H9 (cell line): ENCODE measurements around the gene TUBA3E. TPM values are rescaled to one million over a fixed set of nuclear protein-coding genes. Genes with fewer than 3 reads are reported as not detected.

Experiments used
- DNase-seq: peaks from one replicate; pipeline ENCODE4 v3.0.0-alpha.2; 2017
- H2AFZ ChIP-seq: one replicate; pipeline ENCODE4 v1.6.1; 2013; ENCODE audit warnings: mild to moderate bottlenecking, low read length, control low read depth, moderate library complexity
- H2AK5ac ChIP-seq: 2 replicates; pipeline ENCODE4 v1.6.1; 2013; ENCODE audit warnings: low read length, control low read depth, mixed read lengths; ENCODE audit not compliant: insufficient read length
- H2BK120ac ChIP-seq: one replicate; pipeline ENCODE4 v1.6.1; 2013; ENCODE audit warnings: low read depth, mild to moderate bottlenecking, low read length, control low read depth, inconsistent platforms; ENCODE audit not compliant: poor library complexity, severe bottlenecking
- H2BK12ac ChIP-seq: 2 replicates; pipeline ENCODE4 v1.6.1; 2013; ENCODE audit warnings: low read length, control low read depth, mixed read lengths, low read depth; ENCODE audit not compliant: insufficient read length
- H2BK15ac ChIP-seq: 2 replicates; pipeline ENCODE4 v1.6.1; 2013; ENCODE audit warnings: low read depth, low read length, control low read depth
- H2BK20ac ChIP-seq: one replicate; pipeline ENCODE4 v1.6.1; 2013; ENCODE audit warnings: low read depth, mild to moderate bottlenecking, low read length, control low read depth, inconsistent platforms; ENCODE audit not compliant: poor library complexity, severe bottlenecking
- H2BK5ac ChIP-seq: 2 replicates; pipeline ENCODE4 v1.6.1; 2013; ENCODE audit warnings: low read length, control low read depth, mixed read lengths; ENCODE audit not compliant: insufficient read length
- H3K14ac ChIP-seq: 2 replicates; pipeline ENCODE4 v1.6.1; 2013; ENCODE audit warnings: low read length, control low read depth; ENCODE audit not compliant: insufficient read depth
- H3K18ac ChIP-seq: 2 replicates; pipeline ENCODE4 v1.6.1; 2013; ENCODE audit warnings: low read depth, mild to moderate bottlenecking, mixed read lengths, low read length, control low read depth; ENCODE audit not compliant: insufficient read length
- H3K23ac ChIP-seq: 2 replicates; pipeline ENCODE4 v1.6.1; 2013; ENCODE audit warnings: low read length, control low read depth, mixed read lengths, low read depth; ENCODE audit not compliant: insufficient read length
- H3K23me2 ChIP-seq: 2 replicates; pipeline ENCODE4 v1.6.1; 2013; ENCODE audit warnings: low read depth, mild to moderate bottlenecking, mixed read lengths, low read length, control low read depth; ENCODE audit not compliant: insufficient read length, poor library complexity, severe bottlenecking
- H3K27ac ChIP-seq: 2 replicates; pipeline ENCODE4 v1.5.1; 2013; ENCODE audit warnings: low read length, control low read depth, mixed read lengths, low read depth; ENCODE audit not compliant: insufficient read length
- H3K27me3 ChIP-seq: 2 replicates; pipeline ENCODE4 v1.6.1; 2013; ENCODE audit warnings: low read length, control low read depth, inconsistent platforms; ENCODE audit not compliant: insufficient read depth
- H3K4ac ChIP-seq: 2 replicates; pipeline ENCODE4 v1.6.1; 2013; ENCODE audit warnings: low read depth, mild to moderate bottlenecking, control low read depth, inconsistent platforms, low read length, moderate library complexity
- H3K4me1 ChIP-seq: 2 replicates; pipeline ENCODE4 v1.6.1; 2013; ENCODE audit warnings: low read length, control low read depth, inconsistent platforms; ENCODE audit not compliant: insufficient read depth
- H3K4me2 ChIP-seq: 2 replicates; pipeline ENCODE4 v1.6.1; 2013; ENCODE audit warnings: low read length, control low read depth, mixed read lengths; ENCODE audit not compliant: insufficient read length, insufficient read depth
- H3K56ac ChIP-seq: 2 replicates; pipeline ENCODE4 v1.6.1; 2013; ENCODE audit warnings: low read depth, mild to moderate bottlenecking, mixed read lengths, low read length, control low read depth; ENCODE audit not compliant: insufficient read length
- H3K79me1 ChIP-seq: 2 replicates; pipeline ENCODE4 v1.6.1; 2013; ENCODE audit warnings: low read depth, mild to moderate bottlenecking, moderate library complexity, low read length, control low read depth, inconsistent platforms; ENCODE audit not compliant: insufficient read depth, poor library complexity, severe bottlenecking
- H3K79me2 ChIP-seq: 2 replicates; pipeline ENCODE4 v1.6.1; 2013; ENCODE audit warnings: low read length, control low read depth, inconsistent platforms; ENCODE audit not compliant: insufficient read depth
- H3K9ac ChIP-seq: 2 replicates; pipeline ENCODE4 v1.6.1; 2013; ENCODE audit warnings: low read length, control low read depth, mixed read lengths; ENCODE audit not compliant: insufficient read length; ENCODE audit errors: extremely low read depth
- H3K9me3 ChIP-seq: one replicate; pipeline ENCODE4 v1.6.1; 2013; ENCODE audit warnings: low read depth, low read length, inconsistent platforms; ENCODE audit not compliant: control insufficient read depth
- H3T11ph ChIP-seq: one replicate; pipeline ENCODE4 v1.6.1; 2013; ENCODE audit warnings: mild to moderate bottlenecking, low read length, control low read depth, inconsistent platforms
- H4K20me1 ChIP-seq: one replicate; pipeline ENCODE4 v1.6.1; 2013; ENCODE audit not compliant: control insufficient read depth, insufficient read length, insufficient read depth
- H4K5ac ChIP-seq: 2 replicates; pipeline ENCODE4 v1.6.1; 2013; ENCODE audit warnings: low read depth, mild to moderate bottlenecking, mixed read lengths, low read length, control low read depth; ENCODE audit not compliant: insufficient read length
- H4K8ac ChIP-seq: replicated peaks from 2 replicates; pipeline ENCODE4 v1.6.1; 2013; ENCODE audit warnings: low read length, control low read depth, mixed read lengths, low read depth; ENCODE audit not compliant: insufficient read length
- H4K91ac ChIP-seq: 2 replicates; pipeline ENCODE4 v1.6.1; 2013; ENCODE audit warnings: low read depth, mild to moderate bottlenecking, moderate library complexity, mixed read lengths, low read length, control low read depth; ENCODE audit not compliant: insufficient read length
- H3K27ac Mint-ChIP-seq, 3 experiments: 2 replicates in 2 of 3; 3 replicates in 1 of 3; pipeline ENCODE4 v1.8.0; 2020 to 2021; ENCODE audit warnings: mixed read lengths in 3 of 3, mild to moderate bottlenecking in 1 of 3, moderate library complexity in 1 of 3
- H3K27me3 Mint-ChIP-seq: 2 replicates; pipeline ENCODE4 v1.8.0; 2021; ENCODE audit warnings: low read depth, mild to moderate bottlenecking, moderate library complexity, mixed read lengths
- H3K36me3 Mint-ChIP-seq, 3 experiments: 2 replicates in 2 of 3; 3 replicates in 1 of 3; pipeline ENCODE4 v1.8.0; 2020 to 2021; ENCODE audit warnings: low read depth in 3 of 3, mixed read lengths in 3 of 3; ENCODE audit not compliant: insufficient read depth in 1 of 3
- H3K4me1 Mint-ChIP-seq, 2 experiments: 2 replicates each; pipeline ENCODE4 v1.8.0; 2020; ENCODE audit warnings: mixed read lengths in 2 of 2
- H3K4me3 Mint-ChIP-seq, 2 experiments: 2 replicates in 1 of 2; 3 replicates in 1 of 2; pipeline ENCODE4 v1.8.0; 2020 to 2021; ENCODE audit warnings: mild to moderate bottlenecking in 2 of 2, mixed read lengths in 2 of 2, moderate library complexity in 1 of 2
- H3K9me3 Mint-ChIP-seq, 2 experiments: 2 replicates in 1 of 2; 3 replicates in 1 of 2; pipeline ENCODE4 v1.8.0; 2020; ENCODE audit warnings: mild to moderate bottlenecking in 2 of 2, mixed read lengths in 2 of 2, moderate library complexity in 1 of 2
- WGBS: extraction: QIAGEN DNeasy Blood & Tissue Kit; methylation state at CpG from one replicate; pipeline ENCODE4 v1.1.7; 2013; ENCODE audit warnings: missing lambda C conversion rate, low lambda C conversion rate, mixed read lengths; ENCODE audit not compliant: insufficient read length; ENCODE audit errors: extremely low coverage; 5-methylcytosine and 5-hydroxymethylcytosine counted together
- total RNA-seq: library from RNA; stranded (reverse); gene quantifications from 2 replicates; pipeline ENCODE4 v1.2.1, GENCODE V29; 2021
- TF ChIP-seq, protein P1 (sequence below): fragments of 200-600 bp; sonication (generic); conservative IDR thresholded peaks from 3 replicates; pipeline ENCODE4 v1.8.0; 2021; ENCODE audit warnings: antibody characterized with exemption, mild to moderate bottlenecking

TUBA3E gene
- total RNA-seq, 1 experiment from 2014 or later = 0.26 TPM

GRCh38 chr2:130187268-130187667 is 11.0 kb downstream of the TUBA3E start:
- Histone ChIP-seq H3K4me2 (no peak overlapping the region), H2BK5ac (no peak overlapping the region), H3K56ac (no peak overlapping the region), H2BK12ac (no peak overlapping the region), H4K20me1 (no peaks in the 10 kb centered on the region), H3K4ac (no peak overlapping the region), H3T11ph (no peak overlapping the region), H3K23me2 (no peaks in the 10 kb centered on the region), H3K14ac (no peak overlapping the region), H3K27ac (no peak overlapping the region), H4K5ac (no peak overlapping the region), H3K27me3 (no peaks in the 10 kb centered on the region), H3K4me1 (no peaks in the 10 kb centered on the region), H2BK20ac (no peak overlapping the region), H2AK5ac (no peak overlapping the region), H3K79me1 (no peaks in the 10 kb centered on the region), H3K9me3 (no peaks in the 10 kb centered on the region), H3K23ac (no peak overlapping the region), H3K18ac (no peak overlapping the region), H3K9ac (no peak overlapping the region), H2BK120ac (no peak overlapping the region), H4K8ac (no peak overlapping the region), H2AFZ (no peak overlapping the region), H2BK15ac (no peak overlapping the region), H3K79me2 (no peaks in the 10 kb centered on the region), H4K91ac (no peak overlapping the region)
- H3K4me3 Mint-ChIP-seq = no peak overlapping the region
- DNase-seq = no peak
- H3K36me3 Mint-ChIP-seq = peaks cover 2 to 21% (median 19%) of the 10 kb centered on the region in 3 experiments; a peak in 5 of 7 replicates
- no CpG with 5 or more reads among the region's 8 CpGs for WGBS
- H3K4me1 Mint-ChIP-seq = peaks cover 4 to 13% of the 10 kb centered on the region in 2 experiments; a peak in 3 of 4 replicates
- TF ChIP-seq, protein P1, sequence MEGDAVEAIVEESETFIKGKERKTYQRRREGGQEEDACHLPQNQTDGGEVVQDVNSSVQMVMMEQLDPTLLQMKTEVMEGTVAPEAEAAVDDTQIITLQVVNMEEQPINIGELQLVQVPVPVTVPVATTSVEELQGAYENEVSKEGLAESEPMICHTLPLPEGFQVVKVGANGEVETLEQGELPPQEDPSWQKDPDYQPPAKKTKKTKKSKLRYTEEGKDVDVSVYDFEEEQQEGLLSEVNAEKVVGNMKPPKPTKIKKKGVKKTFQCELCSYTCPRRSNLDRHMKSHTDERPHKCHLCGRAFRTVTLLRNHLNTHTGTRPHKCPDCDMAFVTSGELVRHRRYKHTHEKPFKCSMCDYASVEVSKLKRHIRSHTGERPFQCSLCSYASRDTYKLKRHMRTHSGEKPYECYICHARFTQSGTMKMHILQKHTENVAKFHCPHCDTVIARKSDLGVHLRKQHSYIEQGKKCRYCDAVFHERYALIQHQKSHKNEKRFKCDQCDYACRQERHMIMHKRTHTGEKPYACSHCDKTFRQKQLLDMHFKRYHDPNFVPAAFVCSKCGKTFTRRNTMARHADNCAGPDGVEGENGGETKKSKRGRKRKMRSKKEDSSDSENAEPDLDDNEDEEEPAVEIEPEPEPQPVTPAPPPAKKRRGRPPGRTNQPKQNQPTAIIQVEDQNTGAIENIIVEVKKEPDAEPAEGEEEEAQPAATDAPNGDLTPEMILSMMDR = no peak
- H3K27ac Mint-ChIP-seq = no peak overlapping the region
- H3K27me3 Mint-ChIP-seq = no peaks in the 10 kb centered on the region; the same call in 1 of the 2 replicates
- H3K9me3 Mint-ChIP-seq = no peaks in the 10 kb centered on the region
